ENCODE data around the gene MX2.

MX2 gene

DNA sequence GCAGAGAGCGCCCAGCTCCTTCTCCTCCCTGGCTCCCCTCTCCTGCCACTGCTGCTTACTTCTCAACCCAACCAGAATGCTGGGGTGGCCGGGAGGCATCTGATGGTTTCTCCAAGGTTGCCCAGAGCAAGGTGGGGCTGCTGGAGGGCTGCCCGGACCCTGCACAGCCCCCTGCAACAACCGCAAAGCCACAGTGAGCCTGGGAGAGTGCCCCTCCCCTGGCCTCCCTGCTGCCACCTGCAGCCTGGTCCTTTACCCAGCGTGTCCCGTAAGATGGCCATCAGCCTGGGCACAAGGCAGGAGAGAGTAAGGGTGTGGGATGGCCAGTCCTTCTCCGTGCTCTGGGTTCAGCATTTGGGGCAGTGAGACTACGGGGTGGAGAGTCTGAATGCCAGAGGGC is 17.0 kb downstream of the MX2 start:
- Histone ChIP-seq H3K27ac (ENCODE audit: insufficient read depth, low read length, poor library complexity, severe bottlenecking) (no peak overlapping the region), H3K9me3 (ENCODE audit: control insufficient read depth, low read length) (no peaks in the 10 kb centered on the region), H3K27me3 (replicated peaks; ENCODE audit: control insufficient read depth, insufficient read depth, low read length, poor library complexity, severe bottlenecking) (no peaks in the 10 kb centered on the region), H3K4me1 (ENCODE audit: control insufficient read depth, insufficient read depth, low read length, poor library complexity, severe bottlenecking) (no peaks in the 10 kb centered on the region), H3K36me3 (ENCODE audit: control insufficient read depth, insufficient read depth, low read length) (peaks cover 69% of the 10 kb centered on the region), H3K4me3 (ENCODE audit: insufficient read depth, low read depth, low read length, poor library complexity, severe bottlenecking) (no peak overlapping the region)
- no peak for DNase-seq

DNA sequence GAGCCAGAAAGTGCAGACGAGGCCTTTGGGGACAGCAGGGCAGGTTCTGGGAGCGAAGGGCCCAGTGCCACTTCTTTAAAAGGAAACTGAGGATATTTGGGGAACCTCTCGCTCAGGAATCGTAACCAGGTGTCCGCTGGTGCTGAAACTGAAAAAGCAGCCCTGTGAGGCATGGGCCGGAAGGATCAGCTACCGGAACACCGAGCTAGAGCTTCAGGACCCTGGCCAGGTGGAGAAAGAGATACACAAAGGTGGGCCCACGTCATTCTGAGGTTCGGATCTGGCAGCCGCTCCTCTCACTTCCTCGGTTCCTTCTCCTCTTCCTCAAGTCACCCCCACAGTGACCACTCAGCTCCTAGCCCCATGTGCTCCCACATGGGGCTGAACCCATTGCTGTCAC is 18.1 kb downstream of the MX2 start:
- DNase-seq, result no peak
- H3K27ac ChIP-seq (ENCODE audit: insufficient read depth, low read length, poor library complexity, severe bottlenecking), result no peak overlapping the region
- no peak overlapping the region for H3K4me3 ChIP-seq (ENCODE audit: insufficient read depth, low read depth, low read length, poor library complexity, severe bottlenecking)
- no peaks in the 10 kb centered on the region for H3K9me3 ChIP-seq (ENCODE audit: control insufficient read depth, low read length)
- H3K4me1 ChIP-seq (ENCODE audit: control insufficient read depth, insufficient read depth, low read length, poor library complexity, severe bottlenecking), result no peaks in the 10 kb centered on the region
- H3K36me3 ChIP-seq (ENCODE audit: control insufficient read depth, insufficient read depth, low read length), result peaks cover 73% of the 10 kb centered on the region
- no peaks in the 10 kb centered on the region for H3K27me3 ChIP-seq (replicated peaks; ENCODE audit: control insufficient read depth, insufficient read depth, low read length, poor library complexity, severe bottlenecking)

DNA sequence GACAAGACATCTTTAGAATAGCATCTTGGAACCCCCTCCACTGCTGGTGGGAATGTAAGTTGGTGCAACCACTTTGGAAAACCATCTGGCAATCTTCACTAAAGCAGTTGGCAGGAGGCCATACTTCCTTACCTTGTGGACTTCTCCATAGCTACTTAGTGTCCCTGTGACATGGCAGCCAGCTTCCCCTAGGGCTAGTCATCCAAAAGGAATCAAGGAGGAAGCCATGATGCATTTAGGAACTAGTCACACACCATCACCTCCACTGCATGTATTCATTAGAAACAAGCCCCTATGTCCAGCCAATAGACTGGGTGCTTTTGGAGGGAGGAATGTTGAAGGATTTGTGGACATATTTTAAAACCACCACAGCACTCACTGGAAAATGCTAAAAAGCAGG is 19.9 kb downstream of the MX2 start:
- Histone ChIP-seq H3K27ac (ENCODE audit: insufficient read depth, low read length, poor library complexity, severe bottlenecking) (no peak overlapping the region), H3K4me3 (ENCODE audit: insufficient read depth, low read depth, low read length, poor library complexity, severe bottlenecking) (no peak overlapping the region), H3K27me3 (replicated peaks; ENCODE audit: control insufficient read depth, insufficient read depth, low read length, poor library complexity, severe bottlenecking) (no peaks in the 10 kb centered on the region), H3K36me3 (ENCODE audit: control insufficient read depth, insufficient read depth, low read length) (peaks cover 77% of the 10 kb centered on the region), H3K4me1 (ENCODE audit: control insufficient read depth, insufficient read depth, low read length, poor library complexity, severe bottlenecking) (no peaks in the 10 kb centered on the region), H3K9me3 (ENCODE audit: control insufficient read depth, low read length) (no peaks in the 10 kb centered on the region)
- no peak for DNase-seq

DNA sequence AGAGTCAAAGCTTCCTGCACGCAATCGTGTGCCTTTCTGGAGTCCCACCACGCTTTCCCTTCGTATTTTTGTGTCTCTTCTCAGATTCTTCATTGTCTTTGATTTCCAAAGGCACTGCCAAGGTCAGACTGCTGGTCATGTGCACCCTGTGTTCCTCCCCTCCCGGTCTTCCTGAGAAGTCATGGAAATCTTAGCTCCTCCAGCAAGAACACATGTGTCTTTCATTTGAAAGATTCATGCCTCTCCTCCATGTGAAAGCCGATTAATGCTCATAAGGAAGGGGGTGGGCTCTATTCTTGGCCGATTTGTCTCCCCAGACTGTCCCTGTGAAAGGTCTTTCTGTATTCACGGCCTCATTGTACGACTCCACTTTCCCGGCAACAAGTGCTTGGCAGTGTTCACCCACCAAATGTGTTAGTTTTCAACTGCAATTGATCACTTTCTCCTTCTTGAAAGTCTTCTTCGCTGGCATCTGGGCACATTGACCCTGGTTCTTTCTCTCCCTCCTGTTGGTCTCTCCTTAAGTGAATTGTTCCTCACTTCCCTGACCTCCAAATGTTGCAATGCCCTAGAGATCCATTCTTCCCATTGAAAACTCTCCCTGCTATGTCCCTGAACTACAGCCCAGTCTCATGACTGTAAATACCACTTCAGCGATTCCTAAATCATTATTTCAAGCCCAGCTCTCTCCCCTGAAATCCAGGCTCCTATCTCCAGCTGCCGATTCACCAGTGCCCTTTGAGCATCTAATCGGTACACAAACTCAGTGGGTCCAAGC is 25.4 kb downstream of the MX2 start:
- Histone ChIP-seq H3K4me3 (ENCODE audit: insufficient read depth, low read depth, low read length, poor library complexity, severe bottlenecking) (no peak overlapping the region), H3K27me3 (replicated peaks; ENCODE audit: control insufficient read depth, insufficient read depth, low read length, poor library complexity, severe bottlenecking) (no peaks in the 10 kb centered on the region), H3K36me3 (ENCODE audit: control insufficient read depth, insufficient read depth, low read length) (peaks cover 78% of the 10 kb centered on the region), H3K9me3 (ENCODE audit: control insufficient read depth, low read length) (no peaks in the 10 kb centered on the region), H3K4me1 (ENCODE audit: control insufficient read depth, insufficient read depth, low read length, poor library complexity, severe bottlenecking) (no peaks in the 10 kb centered on the region), H3K27ac (ENCODE audit: insufficient read depth, low read length, poor library complexity, severe bottlenecking) (no peak overlapping the region)
- DNase-seq, result no peak

DNA sequence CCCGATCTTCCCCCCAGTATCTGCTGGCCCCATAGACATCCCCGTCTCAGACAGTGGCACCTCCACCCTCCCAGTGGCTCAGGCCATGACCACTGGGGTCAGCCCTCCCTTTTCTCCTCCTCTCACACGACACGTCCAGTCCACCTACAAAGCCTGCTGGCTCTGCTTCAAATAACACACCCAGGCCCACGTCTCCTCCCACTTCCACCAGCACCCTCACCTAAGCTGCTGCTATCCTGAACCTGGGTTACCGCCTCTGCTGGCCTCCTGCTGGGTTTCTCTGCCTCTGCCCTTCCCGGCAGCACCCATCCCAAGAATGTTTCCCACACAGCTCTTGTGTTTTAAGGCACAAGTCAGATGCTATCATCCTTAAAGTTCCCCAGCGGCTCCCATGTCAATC is 26.0 kb downstream of the MX2 start:
- H3K4me1 ChIP-seq (ENCODE audit: control insufficient read depth, insufficient read depth, low read length, poor library complexity, severe bottlenecking), result no peaks in the 10 kb centered on the region
- no peaks in the 10 kb centered on the region for H3K27me3 ChIP-seq (replicated peaks; ENCODE audit: control insufficient read depth, insufficient read depth, low read length, poor library complexity, severe bottlenecking)
- no peak overlapping the region for H3K27ac ChIP-seq (ENCODE audit: insufficient read depth, low read length, poor library complexity, severe bottlenecking)
- no peak overlapping the region for H3K4me3 ChIP-seq (ENCODE audit: insufficient read depth, low read depth, low read length, poor library complexity, severe bottlenecking)
- no peak for DNase-seq
- peaks cover 74% of the 10 kb centered on the region for H3K36me3 ChIP-seq (ENCODE audit: control insufficient read depth, insufficient read depth, low read length)
- H3K9me3 ChIP-seq (ENCODE audit: control insufficient read depth, low read length), result no peaks in the 10 kb centered on the region

- DNase-seq, result no peak
Measured at GRCh38 chr21:41388259-41388658, 26.4 kb downstream of the MX2 start.

DNA sequence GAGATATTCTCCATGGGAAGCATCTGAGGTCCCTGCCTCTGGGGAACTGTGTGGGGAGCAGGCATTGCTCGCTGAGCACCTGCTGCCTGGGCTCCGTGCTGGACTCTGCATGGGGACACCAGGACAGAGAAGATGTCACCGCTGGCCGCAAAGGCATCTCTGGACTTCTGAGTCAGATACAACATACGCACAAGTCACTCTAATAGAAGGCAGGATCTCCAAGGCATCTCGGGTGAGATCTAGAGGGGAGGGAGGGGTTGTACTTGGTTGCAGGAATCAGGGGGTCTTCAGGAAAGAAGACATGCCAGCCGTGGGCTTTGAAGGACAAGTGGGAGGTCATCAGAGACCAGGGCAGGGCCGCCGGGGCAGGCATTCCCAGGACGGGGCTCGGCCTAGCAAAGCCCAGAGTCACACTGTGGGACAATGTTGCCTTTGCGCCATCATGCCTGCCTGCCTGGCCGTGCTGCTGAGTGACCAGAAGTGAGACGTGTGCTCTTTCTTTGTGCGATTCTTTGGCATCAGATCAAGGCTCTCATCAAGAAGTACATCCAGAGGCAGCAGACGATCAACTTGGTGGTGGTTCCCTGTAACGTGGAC is 28.3 kb downstream of the MX2 start:
- Histone ChIP-seq H3K27ac (ENCODE audit: insufficient read depth, low read length, poor library complexity, severe bottlenecking) (no peak overlapping the region), H3K9me3 (ENCODE audit: control insufficient read depth, low read length) (no peaks in the 10 kb centered on the region), H3K36me3 (ENCODE audit: control insufficient read depth, insufficient read depth, low read length) (peaks cover 57% of the 10 kb centered on the region), H3K27me3 (replicated peaks; ENCODE audit: control insufficient read depth, insufficient read depth, low read length, poor library complexity, severe bottlenecking) (no peaks in the 10 kb centered on the region), H3K4me1 (ENCODE audit: control insufficient read depth, insufficient read depth, low read length, poor library complexity, severe bottlenecking) (no peaks in the 10 kb centered on the region), H3K4me3 (ENCODE audit: insufficient read depth, low read depth, low read length, poor library complexity, severe bottlenecking) (no peak overlapping the region)
- no peak for DNase-seq

More at GRCh38 chr21:41388259-41388658, 26.4 kb downstream of the MX2 start:
- Histone ChIP-seq H3K27ac (ENCODE audit: insufficient read depth, low read length, poor library complexity, severe bottlenecking) (no peak overlapping the region), H3K27me3 (replicated peaks; ENCODE audit: control insufficient read depth, insufficient read depth, low read length, poor library complexity, severe bottlenecking) (no peaks in the 10 kb centered on the region), H3K4me1 (ENCODE audit: control insufficient read depth, insufficient read depth, low read length, poor library complexity, severe bottlenecking) (no peaks in the 10 kb centered on the region), H3K36me3 (ENCODE audit: control insufficient read depth, insufficient read depth, low read length) (peaks cover 70% of the 10 kb centered on the region), H3K4me3 (ENCODE audit: insufficient read depth, low read depth, low read length, poor library complexity, severe bottlenecking) (no peak overlapping the region), H3K9me3 (ENCODE audit: control insufficient read depth, low read length) (no peaks in the 10 kb centered on the region)

GRCh38 chr21:41393876-41394465 is 32.1 kb downstream of the MX2 start:
- H3K27me3 ChIP-seq (replicated peaks; ENCODE audit: control insufficient read depth, insufficient read depth, low read length, poor library complexity, severe bottlenecking), result no peaks in the 10 kb centered on the region

GRCh38 chr21:41396558-41397075 is 34.8 kb downstream of the MX2 start:
- no peak for DNase-seq
- no peak overlapping the region for H3K4me3 ChIP-seq (ENCODE audit: insufficient read depth, low read depth, low read length, poor library complexity, severe bottlenecking)
- peaks cover 62% of the 10 kb centered on the region for H3K36me3 ChIP-seq (ENCODE audit: control insufficient read depth, insufficient read depth, low read length)
- H3K4me1 ChIP-seq (ENCODE audit: control insufficient read depth, insufficient read depth, low read length, poor library complexity, severe bottlenecking), result no peaks in the 10 kb centered on the region
- no peaks in the 10 kb centered on the region for H3K9me3 ChIP-seq (ENCODE audit: control insufficient read depth, low read length)
- H3K27ac ChIP-seq (ENCODE audit: insufficient read depth, low read length, poor library complexity, severe bottlenecking), result no peak overlapping the region
- H3K27me3 ChIP-seq (replicated peaks; ENCODE audit: control insufficient read depth, insufficient read depth, low read length, poor library complexity, severe bottlenecking), result no peaks in the 10 kb centered on the region

More at GRCh38 chr21:41393876-41394465, 32.1 kb downstream of the MX2 start:
- H3K4me3 ChIP-seq (ENCODE audit: insufficient read depth, low read depth, low read length, poor library complexity, severe bottlenecking), result no peak overlapping the region
- H3K27ac ChIP-seq (ENCODE audit: insufficient read depth, low read length, poor library complexity, severe bottlenecking), result no peak overlapping the region
- H3K4me1 ChIP-seq (ENCODE audit: control insufficient read depth, insufficient read depth, low read length, poor library complexity, severe bottlenecking), result no peaks in the 10 kb centered on the region
- H3K9me3 ChIP-seq (ENCODE audit: control insufficient read depth, low read length), result no peaks in the 10 kb centered on the region
- DNase-seq, result no peak
- peaks cover 62% of the 10 kb centered on the region for H3K36me3 ChIP-seq (ENCODE audit: control insufficient read depth, insufficient read depth, low read length)

DNA sequence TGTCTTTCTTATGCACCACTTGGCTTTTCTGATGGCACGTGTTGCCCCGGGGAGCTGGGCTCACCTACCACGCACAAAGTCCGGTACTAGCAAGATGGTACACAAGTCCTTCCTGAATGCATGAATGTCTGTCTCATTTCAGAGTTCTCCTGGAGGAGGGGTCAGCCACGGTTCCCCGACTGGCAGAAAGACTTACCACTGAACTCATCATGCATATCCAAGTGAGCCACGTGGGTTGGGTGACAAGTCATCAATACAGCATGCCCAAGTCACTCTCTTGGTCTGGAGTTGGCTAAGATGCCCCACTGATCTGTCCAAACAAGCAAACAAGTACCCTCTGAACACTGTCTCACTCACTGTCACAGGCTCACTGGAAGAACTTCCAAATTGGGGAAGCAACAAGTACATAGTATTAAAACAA is 35.7 kb downstream of the MX2 start:
- DNase-seq, result no peak
- no peaks in the 10 kb centered on the region for H3K4me1 ChIP-seq (ENCODE audit: control insufficient read depth, insufficient read depth, low read length, poor library complexity, severe bottlenecking)
- H3K27ac ChIP-seq (ENCODE audit: insufficient read depth, low read length, poor library complexity, severe bottlenecking), result no peak overlapping the region
- no peaks in the 10 kb centered on the region for H3K27me3 ChIP-seq (replicated peaks; ENCODE audit: control insufficient read depth, insufficient read depth, low read length, poor library complexity, severe bottlenecking)
- H3K9me3 ChIP-seq (ENCODE audit: control insufficient read depth, low read length), result no peaks in the 10 kb centered on the region
- no peak overlapping the region for H3K4me3 ChIP-seq (ENCODE audit: insufficient read depth, low read depth, low read length, poor library complexity, severe bottlenecking)
- peaks cover 61% of the 10 kb centered on the region for H3K36me3 ChIP-seq (ENCODE audit: control insufficient read depth, insufficient read depth, low read length)
